Motor neuron (in vitro differentiated cells): ENCODE data around the gene ZNF407. TPM values are rescaled to one million over a fixed set of nuclear protein-coding genes. Genes with fewer than 3 reads are reported as not detected.

ENCODE experiments used
- ATAC-seq, 8 experiments: fragments of 200-7000 bp; cut with Tn5 transposase; replicated peaks in 6 of 8; 2 replicates each; pipeline ENCODE4 v1.8.0; 2021; ENCODE audit warnings: mild to moderate bottlenecking in 8 of 8, moderate library complexity in 8 of 8
- H3K27ac ChIP-seq, 2 donors: fragments of 250-450 bp; sonication (Bioruptor Pico); 2 replicates each; pipeline ENCODE4 v1.9.0; 2021; ENCODE audit warnings: antibody characterized with exemption in 2 of 2, mild to moderate bottlenecking in 2 of 2, moderate library complexity in 1 of 2
- H3K4me1 ChIP-seq, 2 donors: fragments of 250-450 bp; sonication (Bioruptor Pico); replicated peaks in 1 of 2; 2 replicates each; pipeline ENCODE4 v1.6.1; 2021; ENCODE audit warnings: antibody characterized with exemption in 2 of 2, mild to moderate bottlenecking in 2 of 2, moderate library complexity in 1 of 2
- H3K4me3 ChIP-seq, 5 donors: fragments of 250-450 bp; sonication (Bioruptor Pico); 2 replicates each; pipeline ENCODE4 v1.9.0; 2021; ENCODE audit warnings: antibody characterized with exemption in 5 of 5, mild to moderate bottlenecking in 5 of 5, moderate library complexity in 4 of 5
- WGBS, 10 experiments: fragments of 450-650 bp; shearing (Covaris generic); methylation state at CpG; one replicate each; pipeline ENCODE4 v1.0.0; 2022; 5-methylcytosine and 5-hydroxymethylcytosine counted together
- in situ Hi-C, 9 experiments: fragments of 400-800 bp; cut with MboI; loops; one replicate each; pipeline ENCODE4 v1.15.0; 2021; ENCODE audit warnings: low sequenced_read_pairs in 9 of 9, low pct_unique_long_range_greater_than_20kb in 2 of 9; ENCODE audit not compliant: unreplicated experiment in 9 of 9
- total RNA-seq, 8 experiments: library from RNA; unstranded; fragments of 300-600 nt; gene quantifications; 2 replicates each; pipeline versions ENCODE4 v1.2.3 to v1.2.4, GENCODE V29; 2022

The ZNF407 gene
- total RNA-seq, 8 experiments from 2014 or later: 7.9 to 23.6 (median 11.6) TPM

DNA sequence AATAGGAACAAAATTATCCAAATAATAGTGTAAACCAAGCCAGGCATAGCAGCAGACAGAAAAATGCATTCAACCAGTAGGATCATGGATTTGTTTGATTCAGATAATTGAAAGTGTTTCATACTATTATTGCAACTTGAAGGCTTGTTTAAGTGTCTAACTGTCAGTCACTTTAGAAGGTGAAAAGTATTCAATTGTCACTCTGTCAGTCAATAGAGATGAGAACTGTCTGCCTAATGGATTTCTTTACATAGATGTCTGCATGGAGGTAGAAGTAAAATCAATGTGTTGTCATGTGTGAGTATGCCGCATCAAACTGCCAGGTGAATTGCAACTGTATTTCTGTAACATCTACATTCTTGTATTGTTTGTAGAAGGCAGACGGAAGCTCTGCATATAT, 65.0 kb downstream of the ZNF407 start:
- in situ Hi-C loops: loop anchor here in 7 of 9 experiments (10.0 to 25.0 kb wide), 8 partner anchors 300 to 1700 kb away; partner anchors contain the start of genes PTGR3 (in 4 of the 7) and TSHZ1 (in 3 of the 7)
- Histone ChIP-seq H3K4me1 (peaks cover 6 to 15% of the 10 kb centered on the region in 2 donors), H3K4me3 (no peak overlapping the region), H3K27ac (no peak overlapping the region)
- 50 to 100% (median 80%) methylated on average over 1 to 2 of the region's 2 CpGs; no CpG with 5 or more reads in 4 of the 10 experiments for WGBS, 10 experiments
- ATAC-seq: no peak

GRCh38 chr18:74665346-74665745, 67.7 kb downstream of the ZNF407 start:
- WGBS, 10 experiments: 80 to 100% (median 96%) methylated on average over 1 to 4 of the region's 4 CpGs
- Histone ChIP-seq H3K4me3 (no peak overlapping the region), H3K27ac (no peak overlapping the region), H3K4me1 (peaks cover 5 to 15% of the 10 kb centered on the region in 2 donors)
- in situ Hi-C loops: loop anchor here in 7 of 9 experiments (10.0 to 25.0 kb wide), 8 partner anchors 297 to 1697 kb away; partner anchors contain the start of genes PTGR3 (in 4 of the 7) and TSHZ1 (in 3 of the 7)
- ATAC-seq: no peak

- Histone ChIP-seq H3K4me3 (no peak overlapping the region), H3K4me1 (peaks cover 5 to 13% of the 10 kb centered on the region in 2 donors), H3K27ac (no peak overlapping the region)
- 80 to 100% (median 89%) methylated on average over 1 to 3 of the region's 9 CpGs; no CpG with 5 or more reads in 3 of the 10 experiments for WGBS, 10 experiments
- in situ Hi-C loops: loop anchor here in 7 of 9 experiments (10.0 to 25.0 kb wide), 8 partner anchors 296 to 1696 kb away; partner anchors contain the start of genes PTGR3 (in 4 of the 7) and TSHZ1 (in 3 of the 7)
- ATAC-seq: no peak
Measured at GRCh38 chr18:74665905-74666304, 68.2 kb downstream of the ZNF407 start.

DNA sequence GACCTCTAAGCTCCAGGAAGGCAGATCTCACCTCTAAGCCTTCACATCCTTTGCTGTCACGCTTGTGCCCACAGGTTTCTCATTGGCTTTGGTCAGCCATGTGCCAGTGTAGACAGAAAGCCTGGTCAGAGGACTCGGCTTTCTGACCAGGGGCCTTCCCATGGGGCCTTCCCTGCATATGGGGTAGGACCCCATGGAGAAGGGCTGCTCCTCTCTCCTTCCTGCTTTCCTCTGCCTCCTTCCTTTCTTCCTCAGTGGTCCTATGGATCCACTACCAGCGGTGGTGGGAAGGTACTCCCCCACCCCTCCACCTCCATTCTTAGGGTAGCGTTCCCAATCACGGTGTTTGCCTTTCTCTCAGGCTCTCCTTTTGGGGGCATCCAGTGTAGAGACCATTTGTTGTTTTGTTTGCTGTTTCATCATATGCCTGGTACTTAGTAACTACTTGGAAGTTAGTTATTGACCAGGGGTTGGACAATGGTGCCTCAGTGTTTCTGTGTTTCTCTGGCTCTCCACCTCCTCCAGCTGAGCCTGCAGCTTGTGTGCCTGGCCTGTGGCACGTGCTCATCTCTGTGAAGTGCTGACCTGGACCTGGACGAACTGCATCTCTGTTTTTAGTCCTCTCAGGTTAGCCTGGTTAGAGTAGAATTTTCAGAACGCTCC, 71.6 kb downstream of the ZNF407 start:
- ATAC-seq: no peak
- Histone ChIP-seq H3K4me3 (no peak overlapping the region), H3K27ac (no peak overlapping the region), H3K4me1 (no peaks in the 10 kb centered on the region)
- in situ Hi-C loops: loop anchor here in 7 of 9 experiments (10.0 to 25.0 kb wide), 8 partner anchors 293 to 1693 kb away; partner anchors contain the start of genes PTGR3 (in 4 of the 7) and TSHZ1 (in 3 of the 7)
- 73 to 100% (median 85%) methylated on average over 1 to 6 of the region's 8 CpGs; no CpG with 5 or more reads in 1 of the 10 experiments for WGBS, 10 experiments

DNA sequence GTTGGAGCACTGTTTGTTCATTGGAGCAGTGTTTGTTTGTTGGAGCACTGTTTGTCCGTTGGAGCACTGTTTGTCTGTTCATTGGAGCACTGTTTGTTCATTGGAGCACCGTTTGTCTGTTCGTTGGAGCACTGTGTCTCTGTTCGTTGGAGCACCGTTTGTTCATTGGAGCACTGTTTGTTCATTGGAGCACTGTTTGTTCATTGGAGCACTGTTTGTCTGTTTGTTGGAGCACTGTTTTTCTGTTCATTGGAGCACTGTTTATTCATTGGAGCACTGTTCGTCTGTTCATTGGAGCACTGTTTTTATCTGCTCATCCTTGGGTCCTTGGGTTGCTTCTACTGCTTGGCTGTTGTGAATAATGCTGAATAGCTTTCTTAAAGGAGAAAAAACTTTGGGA, 74.7 kb downstream of the ZNF407 start:
- Histone ChIP-seq H3K4me1 (no peaks in the 10 kb centered on the region), H3K4me3 (no peak overlapping the region), H3K27ac (no peak overlapping the region)
- no peak for ATAC-seq
- WGBS, 10 experiments: 85 to 100% (median 95%) methylated on average over 1 to 4 of the region's 6 CpGs; no CpG with 5 or more reads in 2 of the 10 experiments
- in situ Hi-C loops: loop anchor here in 7 of 9 experiments (25.0 kb wide), 7 partner anchors 290 to 1690 kb away; partner anchors contain the start of genes PTGR3 (in 3 of the 7) and TSHZ1 (in 3 of the 7)

DNA sequence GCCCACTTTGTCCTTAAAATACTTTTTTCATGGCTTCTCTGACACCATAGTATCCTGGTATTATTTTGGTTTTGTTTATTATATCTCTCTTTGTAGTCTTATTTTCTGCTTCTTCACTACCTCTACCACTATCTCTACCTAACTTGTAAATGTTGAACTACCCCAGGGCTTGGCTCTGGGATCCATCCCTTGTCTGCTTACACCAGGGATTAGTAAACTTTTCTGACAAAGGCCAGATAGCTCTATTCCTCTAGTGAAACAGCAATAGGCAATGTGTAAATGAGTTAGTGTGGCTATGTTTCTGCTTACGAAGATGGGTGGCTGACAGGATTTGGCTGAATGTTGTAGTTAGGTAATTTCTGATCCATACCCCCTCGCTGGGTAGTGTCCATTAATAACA, 76.8 kb downstream of the ZNF407 start:
- 20 to 100% (median 80%) methylated on average over 1 to 2 of the region's 2 CpGs; no CpG with 5 or more reads in 1 of the 10 experiments for WGBS, 10 experiments
- Histone ChIP-seq H3K4me1 (no peaks in the 10 kb centered on the region), H3K27ac (no peak overlapping the region), H3K4me3 (no peak overlapping the region)
- no peak for ATAC-seq
- in situ Hi-C loops: loop anchor here in 7 of 9 experiments (25.0 kb wide), 7 partner anchors 288 to 1688 kb away; partner anchors contain the start of genes PTGR3 (in 3 of the 7) and TSHZ1 (in 3 of the 7)

- in situ Hi-C loops: no loop called here
- H3K27ac ChIP-seq: no peak overlapping the region
- H3K4me1 ChIP-seq: peaks cover 0 to 10% of the 10 kb centered on the region in 2 donors
- WGBS, 10 experiments: 74 to 100% (median 93%) methylated on average over 1 to 6 of the region's 6 CpGs
- H3K4me3 ChIP-seq: no peak overlapping the region
- no peak for ATAC-seq
Measured at GRCh38 chr18:74679006-74679678, 81.5 kb downstream of the ZNF407 start.

DNA sequence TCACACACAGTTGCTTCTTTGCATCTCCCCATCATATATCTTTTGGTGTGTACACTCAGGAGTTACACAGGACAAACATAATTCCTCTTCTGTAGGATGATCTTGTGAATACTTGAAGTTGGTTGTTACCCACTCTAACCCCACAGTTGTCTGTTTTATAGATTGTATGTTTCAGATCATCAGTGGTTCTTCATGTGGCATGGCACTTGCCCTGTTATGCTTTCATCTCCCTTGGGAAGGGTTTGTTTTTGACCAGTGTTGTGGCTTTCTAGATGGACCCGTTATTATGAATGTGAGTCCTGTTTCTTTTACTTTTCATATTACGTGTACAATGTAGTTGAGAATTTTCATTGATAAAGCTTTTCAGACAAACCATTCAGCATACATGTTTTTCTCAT, 82.0 kb downstream of the ZNF407 start:
- 40 to 100% (median 86%) methylated on average over 1 to 2 of the region's 2 CpGs; no CpG with 5 or more reads in 3 of the 10 experiments for WGBS, 10 experiments
- ATAC-seq: no peak
- no peak overlapping the region for H3K27ac ChIP-seq
- H3K4me1 ChIP-seq: peaks cover 0 to 10% of the 10 kb centered on the region in 2 donors
- H3K4me3 ChIP-seq: no peak overlapping the region
- in situ Hi-C loops: no loop called here

GRCh38 chr18:74682141-74682990, 84.7 kb downstream of the ZNF407 start:
- ATAC-seq: no peak
- in situ Hi-C loops: no loop called here
- no peak overlapping the region for H3K27ac ChIP-seq
- no peak overlapping the region for H3K4me3 ChIP-seq
- WGBS, 10 experiments: 47 to 99% (median 92%) methylated on average over 4 to 10 of the region's 11 CpGs; no CpG with 5 or more reads in 1 of the 10 experiments
- H3K4me1 ChIP-seq: peaks cover 0 to 10% of the 10 kb centered on the region in 2 donors

- peak in 2 of 8 experiments; percentile 16 to 32 for ATAC-seq
- H3K27ac ChIP-seq: no peak overlapping the region
- in situ Hi-C loops: no loop called here
- WGBS, 10 experiments: 33 to 100% (median 92%) methylated on average over 1 of the region's 1 CpG; no CpG with 5 or more reads in 1 of the 10 experiments
- H3K4me1 ChIP-seq: peaks cover 0 to 10% of the 10 kb centered on the region in 2 donors
- no peak overlapping the region for H3K4me3 ChIP-seq
Measured at GRCh38 chr18:74682991-74683297, 85.3 kb downstream of the ZNF407 start.

DNA sequence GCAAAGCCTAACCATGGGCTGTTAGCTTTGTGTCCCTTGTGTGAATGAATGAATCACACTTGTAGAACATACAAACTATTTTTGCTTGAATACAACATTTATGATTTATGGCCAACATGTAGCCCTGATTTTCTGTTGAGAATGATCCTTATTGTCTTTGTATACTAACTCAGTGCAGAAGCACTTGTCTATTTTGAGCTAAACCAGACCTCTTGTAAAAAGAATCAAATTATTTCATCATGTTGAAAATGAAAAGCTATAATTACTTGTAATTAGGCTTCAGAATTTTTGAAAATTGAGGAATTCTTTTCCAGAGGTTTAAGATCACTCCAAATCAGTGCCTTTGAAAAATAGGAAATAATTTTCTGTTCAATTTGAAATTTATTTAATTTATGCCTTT, 85.9 kb downstream of the ZNF407 start:
- no peak for ATAC-seq
- in situ Hi-C loops: no loop called here
- Histone ChIP-seq H3K27ac (no peak overlapping the region), H3K4me3 (no peak overlapping the region), H3K4me1 (peaks cover 0 to 10% of the 10 kb centered on the region in 2 donors)

GRCh38 chr18:74689251-74689650, 91.6 kb downstream of the ZNF407 start:
- in situ Hi-C loops: no loop called here
- H3K4me3 ChIP-seq: no peak overlapping the region
- H3K4me1 ChIP-seq: no peaks in the 10 kb centered on the region
- WGBS, 10 experiments: 20 to 77% (median 43%) methylated on average over 1 to 2 of the region's 2 CpGs; no CpG with 5 or more reads in 1 of the 10 experiments
- H3K27ac ChIP-seq: no peak overlapping the region
- ATAC-seq: no peak
